SK-N-SH treated with all-trans-retinoic acid at 6 μM for 48 hours (cell line): ENCODE measurements around the gene THSD7A.

Source experiments
- ATAC-seq: fragments of 200-7000 bp; cut with Tn5 transposase; 3 replicates; pipeline ENCODE4 v1.9.1; 2020; ENCODE audit warnings: mild to moderate bottlenecking, moderate library complexity
- ARNTL ChIP-seq: fragments of 450-650 bp; formaldehyde crosslinking; IDR thresholded peaks from 2 replicates; pipeline ENCODE4 v1.5.0; 2020; ENCODE audit warnings: low read depth, mild to moderate bottlenecking, moderate library complexity, borderline replicate concordance
- BACH2 ChIP-seq: fragments of 250-450 bp; sonication (Bioruptor Pico); IDR thresholded peaks from 2 replicates; pipeline ENCODE4 v1.9.0; 2021; ENCODE audit warnings: mild to moderate bottlenecking, borderline replicate concordance
- CREB5 ChIP-seq: fragments of 250-450 bp; sonication (Bioruptor Pico); IDR thresholded peaks from 2 replicates; pipeline ENCODE4 v1.5.1; 2020; ENCODE audit warnings: low read depth, mild to moderate bottlenecking, moderate library complexity
- CSDC2 ChIP-seq: fragments of 250-450 bp; sonication (Bioruptor Pico); IDR thresholded peaks from 2 replicates; pipeline ENCODE4 v1.5.0; 2020; ENCODE audit warnings: mild to moderate bottlenecking, moderate library complexity
- CSRNP3 ChIP-seq: fragments of 250-450 bp; sonication (Bioruptor Pico); IDR thresholded peaks from 2 replicates; pipeline ENCODE4 v1.5.1; 2021; ENCODE audit warnings: mild to moderate bottlenecking, moderate library complexity
- ESRRG ChIP-seq: fragments of 250-450 bp; sonication (Bioruptor Pico); IDR thresholded peaks from 2 replicates; pipeline ENCODE4 v1.6.1; 2021; ENCODE audit warnings: mild to moderate bottlenecking
- GLIS3 ChIP-seq: fragments of 250-450 bp; sonication (Bioruptor Pico); IDR thresholded peaks from 2 replicates; pipeline ENCODE4 v1.5.0; 2020; ENCODE audit warnings: mild to moderate bottlenecking, moderate library complexity
- ISL1 ChIP-seq: fragments of 250-450 bp; sonication (Bioruptor Pico); IDR thresholded peaks from 2 replicates; pipeline ENCODE4 v2.1.2; 2022; ENCODE audit warnings: mild to moderate bottlenecking, moderate library complexity
- OSR1 ChIP-seq: fragments of 250-450 bp; sonication (Bioruptor Pico); IDR thresholded peaks from 2 replicates; pipeline ENCODE4 v1.8.0; 2022; ENCODE audit warnings: moderate library complexity, mild to moderate bottlenecking, inconsistent platforms
- PATZ1 ChIP-seq: fragments of 250-450 bp; sonication (Bioruptor Pico); IDR thresholded peaks from 2 replicates; pipeline ENCODE4 v1.8.0; 2020; ENCODE audit warnings: mild to moderate bottlenecking, moderate library complexity, borderline replicate concordance
- POU6F1 ChIP-seq: fragments of 250-450 bp; sonication (Bioruptor Pico); IDR thresholded peaks from 2 replicates; pipeline ENCODE4 v1.8.0; 2021; ENCODE audit warnings: low read depth, mild to moderate bottlenecking, moderate library complexity, borderline replicate concordance
- PPARA ChIP-seq: fragments of 250-450 bp; sonication (Bioruptor Pico); IDR thresholded peaks from 2 replicates; pipeline ENCODE4 v1.5.0; 2020; ENCODE audit warnings: mild to moderate bottlenecking, borderline replicate concordance
- RARB ChIP-seq: fragments of 250-450 bp; sonication (Bioruptor Pico); IDR thresholded peaks from 2 replicates; pipeline ENCODE4 v1.8.0; 2021; ENCODE audit warnings: mild to moderate bottlenecking, moderate library complexity
- SNAI2 ChIP-seq: fragments of 250-450 bp; sonication (Bioruptor Pico); IDR thresholded peaks from 2 replicates; pipeline ENCODE4 v1.5.0; 2020; ENCODE audit warnings: mild to moderate bottlenecking, moderate library complexity
- TCF4 ChIP-seq: fragments of 250-450 bp; sonication (Bioruptor Pico); IDR thresholded peaks from 2 replicates; pipeline ENCODE4 v1.8.0; 2021; ENCODE audit warnings: mild to moderate bottlenecking, moderate library complexity, borderline replicate concordance
- TOX ChIP-seq: fragments of 250-450 bp; sonication (Bioruptor Pico); IDR thresholded peaks from 2 replicates; pipeline ENCODE4 v1.8.0; 2021; ENCODE audit warnings: mild to moderate bottlenecking, moderate library complexity, borderline replicate concordance
- TSHZ2 ChIP-seq: fragments of 250-450 bp; sonication (Bioruptor Pico); IDR thresholded peaks from 2 replicates; pipeline ENCODE4 v1.5.0; 2020; ENCODE audit warnings: mild to moderate bottlenecking, moderate library complexity
- ZC3H10 ChIP-seq: fragments of 250-450 bp; sonication (Bioruptor Pico); IDR thresholded peaks from 2 replicates; pipeline ENCODE4 v1.5.1; 2021; ENCODE audit warnings: mild to moderate bottlenecking, moderate library complexity
- ZFP3 ChIP-seq: fragments of 250-450 bp; sonication (Bioruptor Pico); IDR thresholded peaks from 2 replicates; pipeline ENCODE4 v1.5.0; 2020; ENCODE audit warnings: mild to moderate bottlenecking, moderate library complexity
- ZFP30 ChIP-seq: fragments of 450-650 bp; formaldehyde crosslinking; IDR thresholded peaks from 2 replicates; pipeline ENCODE4 v1.5.0; 2022; ENCODE audit warnings: mild to moderate bottlenecking, moderate library complexity
- ZNF565 ChIP-seq: fragments of 450-650 bp; formaldehyde crosslinking; conservative IDR thresholded peaks from 2 replicates; pipeline ENCODE4 v1.5.0; 2020; ENCODE audit warnings: low read depth, mild to moderate bottlenecking, moderate library complexity
- ZNF70 ChIP-seq: fragments of 450-650 bp; formaldehyde crosslinking; IDR thresholded peaks from 2 replicates; pipeline ENCODE4 v1.5.0; 2020; ENCODE audit warnings: mild to moderate bottlenecking, moderate library complexity

Gene THSD7A

GRCh38 chr7:11817111-11817740 is 14.8 kb downstream of the THSD7A start (continued):
- no peak for TF ChIP-seq POU6F1 (CRISPR knock-in tag)
- no peak for TF ChIP-seq ISL1 (CRISPR knock-in tag)
- no peak for TF ChIP-seq ZNF565
- TF ChIP-seq OSR1 (CRISPR knock-in tag), result no peak
- TF ChIP-seq ZNF70, result no peak
- TF ChIP-seq CSDC2, result no peak
- no peak for TF ChIP-seq RARB (CRISPR knock-in tag)
- no peak for TF ChIP-seq ESRRG (CRISPR knock-in tag)

GRCh38 chr7:11811709-11812108 is 20.3 kb downstream of the THSD7A start:
- TF ChIP-seq ISL1 (CRISPR knock-in tag), result no peak
- no peak for TF ChIP-seq SNAI2 (CRISPR knock-in tag)
- no peak for TF ChIP-seq ESRRG (CRISPR knock-in tag)
- no peak for TF ChIP-seq PATZ1 (CRISPR knock-in tag)
- no peak for TF ChIP-seq TSHZ2 (CRISPR knock-in tag)
- no peak for TF ChIP-seq TCF4 (CRISPR knock-in tag)
- TF ChIP-seq CREB5 (CRISPR knock-in tag), result no peak
- no peak for TF ChIP-seq TOX (CRISPR knock-in tag)
- no peak for TF ChIP-seq GLIS3
- TF ChIP-seq BACH2, result no peak
- TF ChIP-seq ZFP3, result no peak
- TF ChIP-seq ZNF565, result no peak
- no peak for TF ChIP-seq POU6F1 (CRISPR knock-in tag)
- no peak for TF ChIP-seq ARNTL (CRISPR knock-in tag)
- no peak for TF ChIP-seq ZFP30 (CRISPR knock-in tag)
- no peak for TF ChIP-seq RARB (CRISPR knock-in tag)
- no peak for TF ChIP-seq CSDC2
- TF ChIP-seq PPARA, result no peak
- no peak for TF ChIP-seq ZNF70
- TF ChIP-seq ZC3H10 (CRISPR knock-in tag), result no peak
- ATAC-seq, result no peak

- no peak for ATAC-seq
- TF ChIP-seq ZC3H10 (CRISPR knock-in tag), result no peak
- no peak for TF ChIP-seq TCF4 (CRISPR knock-in tag)
- no peak for TF ChIP-seq RARB (CRISPR knock-in tag)
- TF ChIP-seq CSRNP3 (CRISPR knock-in tag), result no peak
- no peak for TF ChIP-seq ESRRG (CRISPR knock-in tag)
- no peak for TF ChIP-seq TOX (CRISPR knock-in tag)
- no peak for TF ChIP-seq ZFP3
- no peak for TF ChIP-seq TSHZ2 (CRISPR knock-in tag)
Measured at GRCh38 chr7:11810043-11810625, 21.9 kb downstream of the THSD7A start.
